ENCODE measurements around the gene TMEM117. TPM values are rescaled to one million over a fixed set of nuclear protein-coding genes. Genes with fewer than 3 reads are reported as not detected.

TMEM117 gene
- total RNA-seq, 2 experiments from 2014 or later, result 0.95 to 7.1 TPM

DNA sequence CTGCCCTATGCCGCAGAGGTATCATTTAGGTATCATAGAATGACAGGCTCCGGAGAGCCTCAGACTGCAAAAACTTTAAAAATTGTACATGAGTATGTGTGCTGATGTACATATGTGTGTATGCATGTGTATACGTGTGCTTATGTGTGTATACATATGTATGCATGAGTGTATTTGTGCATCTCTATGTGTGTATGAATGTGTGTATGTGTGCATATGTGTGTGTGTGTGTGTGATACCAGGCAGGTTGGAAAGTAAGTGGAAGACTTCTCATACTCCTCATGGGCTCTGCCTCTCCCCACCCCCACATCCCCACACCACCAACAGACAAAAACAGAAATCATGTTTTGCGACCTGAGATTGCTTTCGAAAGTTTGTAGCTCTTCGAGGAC, 621 bp upstream of the TMEM117 start:
- H3K79me2 ChIP-seq (ENCODE audit: insufficient read depth, low read depth, low read length), result no peaks in the 10 kb centered on the region
- peak; percentile 3 for DNase-seq (ENCODE audit: low spot score)
- BruUV-seq (replicated peaks), result no TSS peak
- no peak overlapping the region for H3K27ac ChIP-seq (ENCODE audit: low read depth, low read length, poor library complexity, severe bottlenecking)
- POLR2A ChIA-PET, result interaction anchor here (0.9 to 5.8 kb wide), 6 partner anchors 10 to 76 kb away, joined by 3 to 42 read pairs (median 4); partner anchors contain the start of genes IRAK4, PUS7L and TWF1
- H3K9me2 ChIP-seq (ENCODE audit: insufficient read depth, low read length), result no peaks in the 10 kb centered on the region
- CTCF ChIA-PET (ENCODE audit: unreplicated experiment), result interaction anchor here (0.5 to 0.6 kb wide), 2 partner anchors 35 to 59 kb away, joined by 3 to 4 read pairs; no protein-coding TSS in a partner anchor
- H3K9me3 ChIP-seq (ENCODE audit: low read length), result no peaks in the 10 kb centered on the region
- no peaks in the 10 kb centered on the region for H3K36me3 ChIP-seq (ENCODE audit: insufficient read depth, low read length)
- peak overlapping the region; percentile 74 for H3K4me2 ChIP-seq (ENCODE audit: low read length)
- H3K4me3 ChIP-seq (ENCODE audit: low read depth, low read length, poor library complexity, severe bottlenecking), result peak overlapping the region; percentile 83
- peaks cover 14% of the 10 kb centered on the region for H3K4me1 ChIP-seq (ENCODE audit: insufficient read depth, low read length, poor library complexity, severe bottlenecking)
- intact Hi-C loops (cut with micrococcal nuclease; ENCODE audit: unreplicated experiment), result no loop called here
- H4K20me1 ChIP-seq (ENCODE audit: insufficient read depth, low read length), result no peaks in the 10 kb centered on the region
- H2AFZ ChIP-seq (ENCODE audit: low read length), result peak overlapping the region; percentile 97
- TF ChIP-seq, protein P1, sequence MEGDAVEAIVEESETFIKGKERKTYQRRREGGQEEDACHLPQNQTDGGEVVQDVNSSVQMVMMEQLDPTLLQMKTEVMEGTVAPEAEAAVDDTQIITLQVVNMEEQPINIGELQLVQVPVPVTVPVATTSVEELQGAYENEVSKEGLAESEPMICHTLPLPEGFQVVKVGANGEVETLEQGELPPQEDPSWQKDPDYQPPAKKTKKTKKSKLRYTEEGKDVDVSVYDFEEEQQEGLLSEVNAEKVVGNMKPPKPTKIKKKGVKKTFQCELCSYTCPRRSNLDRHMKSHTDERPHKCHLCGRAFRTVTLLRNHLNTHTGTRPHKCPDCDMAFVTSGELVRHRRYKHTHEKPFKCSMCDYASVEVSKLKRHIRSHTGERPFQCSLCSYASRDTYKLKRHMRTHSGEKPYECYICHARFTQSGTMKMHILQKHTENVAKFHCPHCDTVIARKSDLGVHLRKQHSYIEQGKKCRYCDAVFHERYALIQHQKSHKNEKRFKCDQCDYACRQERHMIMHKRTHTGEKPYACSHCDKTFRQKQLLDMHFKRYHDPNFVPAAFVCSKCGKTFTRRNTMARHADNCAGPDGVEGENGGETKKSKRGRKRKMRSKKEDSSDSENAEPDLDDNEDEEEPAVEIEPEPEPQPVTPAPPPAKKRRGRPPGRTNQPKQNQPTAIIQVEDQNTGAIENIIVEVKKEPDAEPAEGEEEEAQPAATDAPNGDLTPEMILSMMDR (conservative IDR thresholded peaks at IDR 0.05; ENCODE audit: low read length), result no peak
- no peak for TF ChIP-seq EZH2phosphoT487 (IDR thresholded peaks at IDR 0.05; ENCODE audit: borderline replicate concordance, low read depth, low read length)

DNA sequence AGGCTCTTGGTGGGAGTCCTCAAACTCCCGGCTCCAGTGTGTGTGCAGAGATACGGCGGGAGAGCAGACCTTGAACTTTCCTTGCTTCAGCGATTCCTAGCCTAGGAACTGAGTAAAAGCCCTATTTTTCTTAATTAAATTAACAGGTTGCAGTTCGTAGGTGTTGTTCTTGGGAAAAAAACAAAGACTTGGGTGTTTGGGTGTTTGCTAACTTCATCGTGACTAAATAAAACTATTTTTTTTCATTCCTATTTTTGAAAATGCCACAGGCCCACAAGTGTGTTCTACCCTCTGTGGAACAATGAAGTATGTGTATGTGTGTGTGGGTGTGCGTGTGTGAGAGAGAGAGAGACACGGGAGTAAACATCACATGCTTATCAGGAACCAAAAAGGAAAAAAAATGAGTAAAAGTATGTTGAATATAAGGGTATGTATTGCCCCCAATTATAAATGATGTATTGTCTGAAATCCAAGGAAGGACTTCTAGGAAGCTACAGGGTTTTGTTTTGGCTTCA, 651 bp downstream of the TMEM117 start:
- TSS peak; percentile 68 for BruUV-seq (replicated peaks)
- Histone ChIP-seq H3K27ac (ENCODE audit: low read depth, low read length, poor library complexity, severe bottlenecking) (peak overlapping the region; percentile 28), H3K9me3 (ENCODE audit: low read length) (no peaks in the 10 kb centered on the region), H3K79me2 (ENCODE audit: insufficient read depth, low read depth, low read length) (no peaks in the 10 kb centered on the region), H3K36me3 (ENCODE audit: insufficient read depth, low read length) (no peaks in the 10 kb centered on the region), H4K20me1 (ENCODE audit: insufficient read depth, low read length) (no peaks in the 10 kb centered on the region), H2AFZ (ENCODE audit: low read length) (peak overlapping the region; percentile 97), H3K4me2 (ENCODE audit: low read length) (peak overlapping the region; percentile 74), H3K4me3 (ENCODE audit: low read depth, low read length, poor library complexity, severe bottlenecking) (peak overlapping the region; percentile 83), H3K4me1 (ENCODE audit: insufficient read depth, low read length, poor library complexity, severe bottlenecking) (peaks cover 14% of the 10 kb centered on the region), H3K9me2 (ENCODE audit: insufficient read depth, low read length) (no peaks in the 10 kb centered on the region)
- no peak for DNase-seq (ENCODE audit: low spot score)
- ChIA-PET POLR2A (interaction anchor here (1.2 to 5.8 kb wide), 3 partner anchors 26 to 77 kb away, joined by 4 to 42 read pairs (median 6); partner anchors contain the start of gene TWF1), CTCF (ENCODE audit: unreplicated experiment) (no interaction called here)
- intact Hi-C loops (cut with micrococcal nuclease; ENCODE audit: unreplicated experiment), result loop anchor here (1.0 to 2.0 kb wide), 2 partner anchors 30 to 78 kb away; partner anchors contain the start of genes IRAK4, PUS7L and TWF1
- TF ChIP-seq, protein P1 (conservative IDR thresholded peaks at IDR 0.05; ENCODE audit: low read length), result no peak
- no peak for TF ChIP-seq EZH2phosphoT487 (IDR thresholded peaks at IDR 0.05; ENCODE audit: borderline replicate concordance, low read depth, low read length)

DNA sequence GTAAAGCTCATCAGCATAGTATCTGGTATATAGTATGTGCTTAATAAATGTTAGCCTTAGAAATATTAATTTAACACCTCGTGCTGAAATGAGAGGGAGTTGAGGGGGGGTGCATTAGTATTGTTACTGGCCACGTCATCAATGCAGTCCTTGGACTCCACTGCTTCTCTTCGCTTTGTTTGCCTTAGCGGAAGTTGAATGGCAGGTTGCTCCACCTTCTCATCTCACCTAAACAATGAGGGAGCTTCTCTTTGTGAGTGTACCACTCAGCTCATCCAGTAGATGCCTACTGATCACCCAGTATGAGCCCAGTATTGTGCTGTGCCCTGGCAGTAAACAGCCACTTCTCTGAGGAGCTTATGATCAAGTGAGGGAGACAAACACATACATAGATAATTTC, 4.5 kb downstream of the TMEM117 start:
- Histone ChIP-seq H4K20me1 (ENCODE audit: insufficient read depth, low read length) (no peaks in the 10 kb centered on the region), H3K4me1 (ENCODE audit: insufficient read depth, low read length, poor library complexity, severe bottlenecking) (peaks cover 10% of the 10 kb centered on the region), H3K9me2 (ENCODE audit: insufficient read depth, low read length) (no peaks in the 10 kb centered on the region), H3K27ac (ENCODE audit: low read depth, low read length, poor library complexity, severe bottlenecking) (no peak overlapping the region), H3K4me3 (ENCODE audit: low read depth, low read length, poor library complexity, severe bottlenecking) (no peak overlapping the region), H2AFZ (ENCODE audit: low read length) (no peak overlapping the region), H3K79me2 (ENCODE audit: insufficient read depth, low read depth, low read length) (no peaks in the 10 kb centered on the region), H3K4me2 (ENCODE audit: low read length) (no peak overlapping the region), H3K9me3 (ENCODE audit: low read length) (no peaks in the 10 kb centered on the region), H3K36me3 (ENCODE audit: insufficient read depth, low read length) (no peaks in the 10 kb centered on the region)
- POLR2A ChIA-PET, result interaction anchor here (0.9 to 1.8 kb wide), 4 partner anchors 12 to 34 kb away, joined by 3 to 5 read pairs (median 4); partner anchors contain the start of gene TWF1
- CTCF ChIA-PET (ENCODE audit: unreplicated experiment), result interaction anchor here (0.8 kb wide), 1 partner anchor 35 kb away, joined by 3 read pairs; no protein-coding TSS in a partner anchor
- no peak for DNase-seq (ENCODE audit: low spot score)
- no peak for TF ChIP-seq EZH2phosphoT487 (IDR thresholded peaks at IDR 0.05; ENCODE audit: borderline replicate concordance, low read depth, low read length)
- TF ChIP-seq, protein P1 (conservative IDR thresholded peaks at IDR 0.05; ENCODE audit: low read length), result no peak
- BruUV-seq (replicated peaks), result no TSS peak
- intact Hi-C loops (cut with micrococcal nuclease; ENCODE audit: unreplicated experiment), result no loop called here

Data from OCI-LY7 (cell line).